Activated CD4-positive, alpha-beta T cell treated with anti-CD3 and anti-CD28 coated beads, Interleukin-2, amount 50 U/mL, for 48 hours (primary cell): Measurements from ENCODE around the gene CDKN2D.

Experiments
- DNase-seq, 2 experiments: peaks; one replicate each; pipeline ENCODE4 v3.0.0-alpha.2; 2020

The CDKN2D gene

DNA sequence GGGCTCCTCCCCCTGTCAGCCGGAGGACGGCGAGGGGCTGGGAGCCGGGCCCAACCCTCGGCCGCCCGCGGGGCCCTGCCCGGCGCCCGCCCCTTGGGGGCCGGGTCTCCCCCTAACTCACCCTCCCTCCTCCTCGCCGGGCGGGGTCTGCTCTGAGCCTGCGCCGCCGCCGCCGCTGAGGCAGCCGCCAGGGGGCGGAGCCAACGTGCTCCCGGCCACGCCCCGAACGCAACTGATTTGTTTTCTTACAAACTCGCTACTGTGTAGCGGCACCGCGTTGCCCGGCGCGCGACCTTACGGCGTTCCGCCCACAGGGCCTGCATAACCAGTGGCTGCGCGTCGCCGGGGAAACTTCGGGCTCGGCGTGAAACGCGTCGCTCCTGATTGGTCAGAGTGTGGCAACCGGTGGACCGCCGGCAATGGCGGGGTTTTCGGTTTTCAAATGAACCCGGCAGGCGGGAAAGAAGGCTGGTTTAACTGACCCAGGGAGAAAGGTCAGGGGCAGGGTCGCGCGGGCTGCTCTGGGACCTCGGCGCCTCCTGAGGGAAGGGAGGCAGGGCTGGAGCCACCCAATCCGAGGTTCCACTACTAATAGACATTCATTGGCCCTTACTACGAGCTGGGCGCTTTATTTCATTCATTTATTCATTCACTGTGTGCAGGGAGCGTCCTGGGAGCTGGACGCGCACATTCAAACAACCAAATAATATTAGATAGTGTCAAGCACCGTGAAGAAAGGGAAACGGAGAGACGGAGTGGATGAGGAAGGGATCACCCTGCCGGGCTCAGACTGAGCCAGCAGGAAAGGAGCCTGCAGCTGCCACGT lies at the start of gene CDKN2D:
CDKN2D (minus strand) TSS at position 154 of the 826 bp plus-strand sequence. CDS start 326 bp downstream, outside the sequence.
- peak; percentile 100 for DNase-seq

DNA sequence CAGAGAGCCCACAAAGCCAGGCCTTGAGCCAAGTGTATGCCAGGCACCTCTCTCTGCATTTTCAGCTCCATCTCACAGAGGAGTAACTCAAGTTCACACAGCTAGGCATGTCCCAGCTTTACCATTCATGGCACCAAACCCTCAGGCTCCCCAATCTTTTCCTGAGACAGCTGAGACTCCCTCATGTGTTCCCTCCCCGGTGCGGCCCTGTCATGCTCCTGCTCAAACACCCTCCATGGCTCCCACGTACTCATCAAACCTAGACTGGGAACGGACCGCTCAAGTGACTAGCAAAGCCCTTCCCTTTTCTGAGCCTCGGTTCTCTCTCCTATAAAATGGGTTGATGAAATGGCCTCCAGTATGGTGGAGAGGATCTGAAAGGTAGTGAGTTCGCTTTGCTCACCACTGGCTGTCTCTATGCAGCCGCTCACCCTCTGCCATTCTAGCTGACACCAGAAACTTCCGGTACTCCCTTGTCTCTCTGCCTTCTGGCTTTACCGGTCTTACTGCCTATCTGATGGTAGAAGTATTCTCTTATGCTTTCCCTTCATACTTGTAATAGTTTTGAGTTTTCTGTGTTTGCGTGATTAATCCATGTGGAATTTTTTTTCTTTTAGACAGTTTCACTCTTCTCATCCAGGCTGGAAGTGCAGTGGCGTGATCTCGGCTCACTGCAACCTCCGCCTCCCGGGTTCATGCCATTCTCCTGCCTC lies 48.8 kb upstream of the CDKN2D start:
- DNase-seq: no peak

DNA sequence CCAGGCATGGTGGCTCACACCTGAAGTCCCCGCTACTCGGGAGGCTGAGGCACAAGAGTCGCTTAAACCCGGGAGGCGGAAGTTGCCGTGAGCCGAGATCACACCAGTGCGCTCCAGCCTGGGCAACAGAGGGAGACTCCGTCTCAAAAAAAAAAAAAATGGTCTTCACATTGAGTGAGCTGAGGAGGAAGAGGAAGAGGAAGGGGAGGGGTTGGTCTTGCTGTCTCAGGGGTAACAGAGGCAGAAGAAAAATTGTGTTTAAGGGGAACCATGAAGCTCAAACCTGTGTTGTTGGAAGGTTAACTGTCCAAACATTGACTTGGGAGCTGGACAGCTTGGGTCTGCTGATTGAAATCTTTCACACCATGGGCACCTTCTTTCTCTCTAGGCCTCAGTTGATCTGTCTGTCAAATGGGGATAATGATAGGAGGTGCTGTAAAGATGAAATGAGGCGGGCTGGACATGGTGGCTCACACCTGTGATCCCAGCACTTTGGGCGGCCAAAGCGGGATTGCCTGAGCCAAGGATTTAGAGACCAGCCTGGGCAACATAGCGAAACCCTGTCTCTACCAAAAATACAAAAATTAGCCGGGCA lies 46.7 kb upstream of the CDKN2D start:
- DNase-seq: no peak

GRCh38 chr19:10612499-10613119 lies 43.8 kb upstream of the CDKN2D start:
- DNase-seq: no peak

DNA sequence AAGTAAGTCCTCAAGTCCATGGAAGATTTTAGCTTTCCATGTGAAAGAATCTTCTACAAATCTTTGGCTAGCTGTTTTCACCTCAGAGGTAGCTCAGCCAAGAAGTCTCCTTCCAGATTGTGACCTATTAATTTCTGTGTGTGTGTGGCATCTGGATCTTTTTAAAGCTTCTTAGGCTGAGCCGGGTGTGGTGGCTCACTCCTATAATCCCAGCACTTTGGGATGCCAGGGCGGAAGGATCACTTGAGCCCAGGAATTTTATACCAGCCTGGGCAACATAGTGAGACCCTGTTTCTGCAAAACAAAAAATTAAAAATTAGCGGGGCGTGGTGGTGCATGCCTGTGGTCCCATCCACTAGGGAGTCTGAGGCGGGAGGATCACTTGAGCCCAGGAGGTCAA lies 43.1 kb upstream of the CDKN2D start:
- no peak for DNase-seq

DNA sequence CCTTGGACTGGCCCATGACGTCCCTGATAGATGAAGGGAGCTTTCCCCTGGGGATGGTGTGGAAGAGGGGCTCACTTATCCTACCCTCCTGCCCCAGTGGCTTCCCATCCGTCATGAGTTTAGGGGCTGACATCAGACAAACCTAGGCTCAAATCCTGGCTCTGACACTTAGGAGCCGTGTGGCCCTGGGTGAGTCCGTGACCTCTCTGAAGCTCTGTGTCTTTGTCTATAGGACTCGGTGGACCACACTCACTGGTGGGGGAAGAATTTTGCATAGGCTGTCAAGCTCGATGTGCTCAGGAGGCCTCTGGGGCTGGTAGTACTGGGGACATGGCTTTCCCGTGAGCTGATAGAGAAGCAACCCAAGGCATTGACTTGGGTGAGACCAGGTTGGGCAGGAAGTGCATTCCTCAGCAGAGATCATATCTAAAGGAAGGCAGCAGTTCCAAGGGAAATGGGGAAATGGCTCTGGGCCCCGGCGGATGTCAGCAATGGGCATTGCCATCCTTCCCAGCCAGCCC lies 35.7 kb upstream of the CDKN2D start:
- peak in 1 of 2 experiments; percentile 19 for DNase-seq

DNA sequence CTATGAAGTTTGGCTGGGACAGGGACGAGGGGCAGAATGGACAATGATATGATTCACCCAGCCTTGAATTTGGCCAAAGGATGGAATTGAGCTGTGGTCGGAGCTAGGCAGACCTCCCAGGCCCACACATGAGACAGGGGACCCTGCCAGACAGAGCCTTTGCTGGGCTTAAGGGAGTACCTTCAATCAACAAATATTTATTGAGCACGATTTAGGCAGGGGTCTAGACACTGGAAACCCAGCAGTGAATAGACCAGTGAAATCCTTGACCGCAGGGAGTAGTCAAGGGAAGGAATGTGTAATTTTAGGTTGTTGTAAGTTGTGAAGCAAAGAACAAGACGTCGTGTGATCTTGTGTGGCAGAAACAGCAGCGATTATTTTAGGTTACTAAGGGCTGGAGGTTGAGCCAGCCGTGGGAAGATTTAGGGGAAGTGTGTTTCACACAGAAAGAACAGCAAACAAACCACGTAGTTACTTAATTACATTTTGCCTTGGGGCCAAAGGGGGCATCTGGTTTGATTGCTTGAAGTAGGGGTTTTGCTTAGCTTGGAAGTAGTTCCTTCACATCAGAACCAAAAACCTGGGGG lies 35.2 kb upstream of the CDKN2D start:
- peak; percentile 22 to 30 for DNase-seq

- DNase-seq: peak; percentile 67 to 77
Observed at GRCh38 chr19:10603084-10603872, 34.5 kb upstream of the CDKN2D start.

DNA sequence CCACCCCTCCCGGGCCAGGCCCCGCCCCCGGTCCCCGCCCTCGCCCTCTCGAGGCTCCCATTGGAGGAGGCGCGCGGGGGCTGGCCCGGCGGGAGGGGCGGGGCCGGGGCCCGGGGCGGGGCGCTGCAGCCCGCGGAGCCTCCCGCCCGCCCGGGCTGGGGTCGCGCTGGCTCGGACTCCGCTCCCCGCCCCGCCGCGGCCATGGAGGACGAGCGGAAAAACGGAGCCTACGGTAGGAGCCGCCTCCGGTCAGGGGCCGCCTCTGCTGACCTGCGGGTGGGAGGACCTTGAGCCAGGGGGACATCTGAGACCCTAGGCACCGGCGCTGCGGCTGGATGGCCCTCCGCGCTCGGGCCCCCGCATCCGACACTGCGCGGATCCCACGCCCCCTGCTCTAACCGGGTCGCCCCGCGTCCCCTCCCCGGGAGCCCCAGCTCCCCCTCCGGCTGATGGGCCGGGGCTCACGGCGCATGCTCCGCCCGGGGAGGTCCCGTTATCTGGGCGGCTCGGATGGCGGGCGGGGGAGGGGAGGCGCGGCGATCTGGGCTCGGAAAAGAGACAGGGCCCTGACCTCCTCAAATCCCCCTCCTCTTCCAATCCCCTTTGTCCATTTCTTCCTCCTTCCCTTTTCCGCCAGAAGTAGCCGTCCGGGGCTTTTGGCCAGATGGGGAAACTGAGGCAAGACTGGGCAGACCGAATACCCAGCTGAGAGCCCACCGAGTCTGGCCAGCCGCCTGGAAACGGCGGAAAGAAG lies 33.7 kb upstream of the CDKN2D start:
- DNase-seq: peak; percentile 89 to 92

GRCh38 chr19:10601999-10602329 lies 33.2 kb upstream of the CDKN2D start:
- DNase-seq: no peak

- DNase-seq: no peak
Observed at GRCh38 chr19:10600149-10600548, 31.4 kb upstream of the CDKN2D start.

- no peak for DNase-seq
Observed at GRCh38 chr19:10593820-10594637, 25.2 kb upstream of the CDKN2D start.

GRCh38 chr19:10593148-10593547 lies 24.4 kb upstream of the CDKN2D start:
- no peak for DNase-seq

DNA sequence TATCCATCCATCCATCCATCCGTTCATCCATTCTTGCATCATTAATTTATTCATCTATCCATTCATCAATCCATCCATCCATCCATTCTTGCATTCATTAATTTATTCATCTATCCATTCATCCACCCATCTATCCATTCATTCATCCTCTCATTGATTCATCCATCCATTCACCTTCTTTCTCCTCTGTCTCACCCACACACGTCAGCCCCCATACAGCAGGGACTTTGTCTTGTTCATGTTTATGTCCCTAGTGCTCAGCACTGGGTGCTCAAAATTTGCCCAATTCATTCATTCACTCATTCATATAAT lies 19.0 kb upstream of the CDKN2D start:
- DNase-seq: no peak

DNA sequence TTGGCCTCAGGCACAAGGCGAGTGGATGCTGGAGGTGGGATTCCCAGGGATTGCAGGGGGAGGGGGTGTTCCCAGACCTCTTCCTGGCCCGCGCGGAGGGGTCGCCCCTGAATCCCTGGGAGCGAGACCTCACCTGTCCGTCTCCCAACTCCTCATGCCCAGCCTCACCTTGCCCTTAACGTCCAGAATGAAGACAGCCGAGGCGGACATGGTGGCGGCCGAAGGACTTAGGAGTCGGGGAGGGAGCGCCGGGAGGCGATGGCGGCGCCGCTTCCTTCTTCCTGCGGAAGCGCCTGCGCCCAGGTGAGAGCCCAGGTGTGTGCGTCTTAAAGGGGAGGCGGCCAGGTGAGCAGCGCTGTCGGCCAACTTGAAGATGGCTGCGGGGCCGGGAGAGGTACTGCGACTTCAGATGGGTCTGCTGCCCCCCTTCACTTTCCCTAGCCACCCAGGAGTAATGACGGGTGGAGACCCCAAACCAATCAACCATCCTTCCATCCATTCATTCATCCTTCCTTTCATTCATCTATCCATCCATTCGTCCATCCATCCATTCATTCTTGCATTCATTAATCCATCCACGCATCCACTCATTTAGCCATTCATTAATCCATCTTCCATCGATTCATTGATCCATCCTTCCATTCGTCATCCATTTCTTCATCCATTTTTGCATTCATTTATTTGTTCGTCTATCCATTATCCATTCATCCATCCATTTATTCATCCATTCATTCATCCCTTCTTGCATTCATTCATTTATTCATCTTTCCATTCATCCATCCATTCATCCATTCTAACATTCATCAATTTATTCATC lies 18.5 kb upstream of the CDKN2D start, which contains the start of gene AP1M2:
AP1M2 (minus strand) TSS at position 291 of the 817 bp plus-strand sequence; CDS start at position 210, 81 bp downstream.
- DNase-seq: no peak

DNA sequence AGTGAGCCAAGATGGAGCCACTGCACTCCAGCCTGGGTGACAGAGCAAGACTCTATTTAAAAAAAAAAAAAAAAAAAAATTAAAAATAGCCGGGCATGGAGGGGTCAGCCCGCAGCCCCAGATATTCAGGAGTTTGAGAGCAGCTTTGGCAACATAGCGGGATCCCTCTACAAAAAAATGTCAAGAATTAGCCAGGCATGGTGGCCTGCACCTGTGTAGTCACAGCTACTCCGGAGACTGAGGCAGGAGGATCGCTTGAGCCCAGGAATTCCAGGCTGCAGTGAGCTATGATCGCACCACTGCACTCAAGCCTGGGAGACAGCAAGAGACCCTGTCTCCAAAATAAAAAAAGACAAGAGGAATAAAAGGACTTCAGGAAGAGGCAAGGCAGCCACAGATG lies 17.6 kb upstream of the CDKN2D start:
- DNase-seq: no peak

DNA sequence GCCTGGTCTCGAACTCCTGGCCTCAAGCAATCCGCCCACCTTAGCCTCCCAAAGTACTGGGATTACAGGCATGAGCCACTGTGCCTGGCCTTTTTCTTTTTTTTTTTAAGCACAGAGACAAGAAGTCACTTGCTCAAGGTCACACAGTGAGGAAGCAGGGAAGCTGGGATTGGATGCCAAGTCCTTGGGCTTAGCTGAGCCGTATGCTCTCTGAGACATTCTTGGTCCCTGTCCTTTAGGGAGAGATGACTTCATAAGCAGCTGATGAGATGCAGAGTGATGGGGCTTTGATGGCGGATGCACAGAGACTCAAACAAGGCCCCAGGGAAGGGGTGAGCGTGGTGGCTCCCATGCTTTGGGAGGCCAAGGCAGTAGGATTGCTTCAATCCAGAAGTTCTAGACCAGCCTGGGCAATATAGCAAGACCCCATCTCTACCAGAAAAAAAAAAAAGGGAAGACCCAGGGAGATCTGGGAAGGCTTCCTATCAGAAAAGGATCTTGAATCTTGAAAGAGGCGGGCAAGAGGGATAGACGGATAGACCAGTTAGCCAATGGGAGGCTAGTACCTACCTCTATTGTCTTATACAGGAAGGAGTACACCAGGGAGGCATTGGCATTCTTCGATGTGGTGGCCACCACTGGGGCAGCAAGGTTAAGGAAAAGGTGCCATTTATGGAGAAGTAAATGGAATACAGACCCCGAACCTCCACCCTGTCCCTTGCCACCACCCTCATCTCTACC lies 14.4 kb upstream of the CDKN2D start:
- DNase-seq: no peak

DNA sequence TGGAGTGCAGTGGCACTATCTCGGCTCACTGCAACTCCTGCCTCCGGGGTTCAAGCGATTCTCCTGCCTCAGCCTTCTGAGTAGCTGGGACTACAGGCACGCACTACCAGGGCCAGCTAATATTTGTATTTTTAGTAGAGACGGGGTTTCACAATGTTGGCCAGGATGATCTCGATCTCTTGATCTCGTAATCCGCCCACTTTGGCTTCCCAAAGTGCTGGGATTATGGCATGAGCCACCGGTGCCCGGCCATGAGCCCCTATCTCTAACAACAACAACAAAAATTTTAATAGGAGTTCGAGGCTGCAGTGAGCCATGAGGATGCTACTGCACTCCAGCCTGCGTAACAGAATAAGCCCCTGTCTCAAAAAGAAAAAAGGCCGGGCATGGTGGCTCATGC lies 13.3 kb upstream of the CDKN2D start:
- no peak for DNase-seq
